NCI-H2171 treated with DMSO at 0.1 percent for 48 hours (cell line): Measurements from ENCODE around the gene RASA3.
"Not testable (repeated sequence)": the region's sequence is repeated elsewhere in the genome, so short reads cannot be mapped to it uniquely, and the experiment has no call there.

ENCODE experiments used
- DNase-seq: peaks from one replicate; lab custom pipeline; 2025; lab: John Stamatoyannopoulos, UW

Gene RASA3

DNA sequence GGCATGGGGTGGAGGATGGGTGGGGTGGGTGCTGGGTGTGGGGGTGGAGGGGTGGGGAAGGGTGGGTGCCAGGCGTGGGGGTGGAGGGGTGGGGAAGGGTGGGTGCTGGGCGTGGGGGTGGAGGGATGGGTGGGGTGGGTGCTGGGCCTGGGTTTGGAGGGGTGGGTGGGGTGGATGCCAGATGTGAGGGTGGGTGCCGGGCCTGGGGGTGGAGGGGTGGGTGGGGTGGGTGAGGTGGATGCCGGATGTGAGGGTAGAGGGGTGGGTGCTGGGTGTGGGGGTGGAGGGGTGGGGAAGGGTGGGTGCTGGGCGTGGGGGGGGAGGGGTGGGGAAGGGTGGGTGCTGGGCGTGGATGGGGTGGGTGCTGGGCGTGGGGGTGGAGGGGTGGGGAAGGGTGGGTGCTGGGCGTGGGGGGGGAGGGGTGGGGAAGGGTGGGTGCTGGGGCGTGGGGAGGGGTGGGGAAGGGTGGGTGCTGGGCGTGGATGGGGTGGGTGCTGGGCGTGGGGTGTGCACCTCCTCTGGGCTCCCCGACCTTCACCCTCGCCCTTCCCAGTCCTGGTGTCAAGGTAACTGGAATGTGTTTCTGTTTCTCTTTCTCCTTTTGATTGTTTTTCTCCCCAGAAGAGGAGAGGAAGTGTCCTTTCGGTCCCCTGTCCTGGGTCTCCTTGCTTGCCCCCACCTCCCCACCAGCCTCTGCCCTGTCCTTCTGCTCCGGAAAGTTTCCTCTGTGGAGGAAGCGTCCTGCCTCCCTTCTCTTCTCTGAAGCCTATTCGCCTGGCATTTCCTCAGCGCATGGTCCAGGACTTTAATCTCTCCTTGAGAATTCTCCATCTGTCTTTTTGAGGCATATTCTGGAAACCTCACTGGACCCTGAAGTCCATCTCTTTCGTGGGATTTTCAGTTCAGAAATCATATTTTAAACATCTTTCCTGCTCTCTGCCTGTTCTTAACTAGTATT, 23.8 kb upstream of the RASA3 start:
- DNase-seq: no peak

DNA sequence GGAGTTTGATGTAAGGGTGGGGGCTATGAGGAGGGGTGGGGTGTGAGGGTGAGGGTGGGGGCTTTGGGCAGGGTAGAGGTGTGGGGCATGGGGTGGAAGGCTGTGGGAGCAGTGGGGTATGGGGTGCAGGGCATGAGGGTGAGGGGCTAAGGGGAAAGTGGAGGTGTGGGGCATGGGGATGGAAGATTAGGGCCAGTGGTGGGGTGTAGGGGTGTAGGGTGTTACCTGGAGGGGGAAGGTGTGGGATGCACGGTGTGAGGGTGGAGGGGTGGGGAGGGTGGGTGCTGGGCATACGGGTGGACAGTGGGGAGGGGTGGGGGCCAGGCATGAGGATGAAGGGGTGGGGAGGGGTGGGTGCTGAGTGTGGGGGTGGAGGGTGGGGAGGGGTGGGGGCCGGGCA, 22.9 kb upstream of the RASA3 start:
- no peak for DNase-seq

DNA sequence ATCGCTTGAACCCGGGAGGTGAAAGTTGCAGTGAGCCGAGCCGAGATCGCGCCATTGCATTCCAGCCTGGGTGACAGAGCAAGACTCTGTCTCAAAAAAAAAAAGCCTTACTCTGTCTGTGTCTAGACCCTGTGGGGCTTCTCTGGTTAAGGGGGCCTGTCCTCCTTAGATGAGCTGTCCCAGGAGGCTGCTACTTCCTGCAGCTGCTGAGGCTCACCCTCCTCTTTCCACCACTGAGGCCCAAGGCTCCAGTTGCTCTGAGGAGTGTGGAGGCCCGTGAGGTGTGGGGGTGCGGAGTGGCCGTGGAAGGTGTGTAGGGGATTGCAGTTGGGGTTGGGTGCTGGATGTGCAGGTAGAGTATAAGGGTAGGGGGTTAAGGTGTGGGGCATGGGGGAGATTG, 22.1 kb upstream of the RASA3 start:
- DNase-seq: no peak

DNA sequence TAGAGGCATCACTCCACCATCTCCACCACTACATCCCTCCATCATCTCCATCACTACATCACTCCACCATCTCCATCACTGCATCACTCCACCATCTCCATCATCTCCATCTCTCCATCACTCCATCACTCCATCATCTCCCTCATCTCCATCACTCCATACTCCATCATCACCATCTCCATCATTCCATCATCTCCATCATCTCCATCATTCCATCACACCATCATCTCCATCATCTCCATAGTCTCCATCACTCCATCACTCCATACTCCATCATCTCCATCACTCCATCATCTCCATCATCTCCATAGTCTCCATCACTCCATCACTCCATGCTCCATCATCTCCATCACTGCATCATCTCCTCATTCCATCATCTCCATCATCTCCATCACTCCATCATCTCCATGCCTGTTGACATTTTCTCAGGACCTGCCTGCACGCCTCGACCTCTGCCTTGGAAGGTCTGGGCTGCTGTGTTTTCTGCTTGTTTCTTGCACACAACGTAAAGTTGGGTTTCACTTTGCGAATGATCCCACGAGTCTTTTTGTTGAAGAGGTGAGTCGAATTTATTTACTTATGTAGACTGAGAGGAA, 21.2 kb upstream of the RASA3 start:
- no peak for DNase-seq

GRCh38 chr13:114152831-114153371, 20.5 kb upstream of the RASA3 start:
- no peak for DNase-seq

DNA sequence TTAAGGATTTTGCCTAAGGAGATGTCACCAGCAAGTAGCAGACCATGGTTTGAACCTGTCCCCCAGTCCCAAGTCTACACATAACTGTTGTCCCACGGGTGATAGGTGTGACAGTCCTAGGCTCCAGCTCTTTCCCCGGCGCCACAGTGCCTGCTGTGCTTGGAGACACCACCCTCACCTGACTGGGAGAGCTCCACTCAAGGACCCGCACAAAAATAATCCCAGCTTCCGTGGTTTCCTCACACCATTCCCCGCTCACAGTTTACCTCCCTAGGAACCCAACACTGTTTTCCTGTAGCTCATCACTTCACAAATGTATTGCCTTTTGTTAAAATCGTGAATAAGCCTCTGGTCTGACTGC, 19.8 kb upstream of the RASA3 start:
- DNase-seq: no peak

DNA sequence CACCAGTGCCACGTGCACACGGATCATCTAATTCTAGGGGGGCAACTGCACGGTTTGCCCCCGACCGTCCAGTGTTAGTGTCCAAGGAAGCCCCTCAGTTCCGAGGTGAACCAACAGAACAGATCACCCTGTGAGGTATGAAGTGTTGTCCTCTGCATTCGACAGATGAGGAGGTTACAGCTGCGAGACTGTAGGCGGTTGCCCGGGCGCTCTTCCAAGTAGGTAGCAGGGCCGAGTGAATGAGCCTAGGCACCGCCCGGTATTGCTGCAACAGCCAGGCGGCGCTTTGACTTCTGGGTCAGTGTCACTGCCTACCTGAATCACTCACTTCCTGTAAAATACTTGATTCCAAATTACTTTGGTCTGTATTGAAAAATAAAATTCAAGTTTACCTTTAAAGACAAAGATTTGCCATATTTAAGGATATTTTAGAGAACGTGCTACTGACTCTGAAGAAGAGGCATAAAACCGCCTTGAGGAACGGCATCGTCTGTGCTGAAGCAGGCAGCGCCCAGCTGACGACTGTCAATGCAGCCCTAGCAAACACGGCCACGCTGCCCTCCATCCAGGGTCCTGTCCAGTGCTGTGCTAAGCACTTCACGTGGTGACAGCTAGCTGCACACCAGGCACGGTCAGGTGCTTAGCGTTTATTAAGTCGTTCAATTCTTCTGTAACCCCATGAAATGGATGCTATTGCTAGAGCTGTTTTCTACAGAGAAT, 19.3 kb upstream of the RASA3 start:
- DNase-seq: peak; percentile 66

DNA sequence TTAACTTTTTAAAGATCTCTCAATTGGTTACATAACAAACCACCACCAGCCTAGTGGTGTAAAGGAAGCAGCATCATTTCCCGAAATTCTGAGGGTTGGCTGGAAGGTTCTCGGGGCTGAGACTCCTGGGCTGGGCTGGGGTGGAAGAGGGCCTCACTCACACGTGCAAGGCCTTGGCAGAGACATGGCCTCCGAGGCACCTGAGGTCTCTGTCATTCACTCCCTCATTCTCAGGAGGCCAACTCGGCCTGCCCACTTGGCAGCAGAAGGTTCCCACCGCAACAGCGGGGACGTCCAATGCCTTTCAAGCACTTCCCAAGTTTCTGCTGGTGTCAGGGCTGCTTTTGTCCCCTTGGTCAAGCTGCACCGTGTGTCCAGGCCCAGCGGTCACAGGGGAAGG, 18.6 kb upstream of the RASA3 start:
- no peak for DNase-seq

DNA sequence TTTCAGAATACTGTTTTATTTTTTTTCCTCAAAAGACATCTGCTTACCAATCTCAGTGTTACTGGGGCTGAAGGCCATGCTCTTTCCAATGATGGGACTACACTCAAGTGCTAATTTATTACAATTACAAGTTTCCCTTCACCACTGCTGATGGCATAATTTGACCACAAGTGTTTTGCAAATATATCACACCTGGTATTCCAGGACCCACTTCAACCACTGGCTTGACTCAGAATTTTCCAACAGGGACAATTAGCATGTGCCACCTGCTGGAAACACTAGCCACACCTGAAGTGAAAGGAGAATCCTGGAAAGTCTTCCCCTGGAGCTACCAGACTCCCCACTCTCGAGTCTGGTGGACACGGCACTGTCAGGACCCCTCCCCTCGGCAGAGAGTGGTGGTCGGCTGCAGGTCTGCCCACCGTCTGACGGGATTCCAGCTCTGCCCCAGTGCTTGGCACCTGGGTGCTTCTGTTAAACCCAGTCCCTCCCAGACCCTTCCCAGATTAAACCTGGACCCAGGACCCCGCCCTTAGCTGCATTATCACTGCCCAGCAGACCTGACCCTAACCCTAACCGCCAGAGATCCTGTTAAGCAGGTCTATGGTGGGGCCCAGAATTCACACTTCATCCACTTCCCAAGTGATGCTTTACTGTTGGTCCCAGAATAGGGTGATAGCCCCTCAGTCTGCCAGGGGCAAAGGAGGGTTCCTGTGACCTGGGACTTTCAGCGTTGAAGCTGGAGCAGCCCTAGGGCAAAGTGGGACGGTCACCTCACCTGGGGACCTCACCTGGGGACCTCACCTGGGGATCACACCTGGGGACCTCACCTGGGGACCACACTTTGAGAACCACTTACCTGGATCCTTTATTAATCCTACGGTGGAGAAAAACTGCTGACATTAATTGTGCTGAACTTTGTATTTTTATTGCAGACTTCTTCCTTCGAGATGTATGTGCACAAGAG, 17.6 kb upstream of the RASA3 start:
- peak; percentile 82 for DNase-seq

DNA sequence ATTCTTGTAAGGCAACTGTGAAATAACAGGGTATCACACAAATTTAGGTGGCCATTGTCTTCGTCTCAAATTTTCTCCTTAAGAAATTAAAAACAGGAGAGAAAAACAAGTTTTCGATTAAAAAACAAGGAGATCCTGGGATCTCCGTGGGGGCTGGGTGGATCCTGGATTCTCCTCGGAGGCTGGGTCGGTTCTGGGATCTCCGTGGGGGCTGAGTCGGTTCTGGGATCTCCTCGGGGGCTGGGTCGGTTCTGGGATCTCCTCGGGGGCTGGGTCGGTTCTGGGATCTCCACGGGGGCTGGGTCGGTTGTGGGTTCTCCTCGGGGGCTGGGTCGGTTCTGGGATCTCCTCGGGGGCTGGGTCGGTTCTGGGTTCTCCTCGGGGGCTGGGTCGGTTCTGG, 16.5 kb upstream of the RASA3 start:
- DNase-seq: not testable (repeated sequence)

- peak; percentile 50 for DNase-seq
These were observed 16.1 kb upstream of the RASA3 start for GRCh38 chr13:114148521-114148855.

GRCh38 chr13:114147803-114148520, 15.5 kb upstream of the RASA3 start:
- no peak for DNase-seq

DNA sequence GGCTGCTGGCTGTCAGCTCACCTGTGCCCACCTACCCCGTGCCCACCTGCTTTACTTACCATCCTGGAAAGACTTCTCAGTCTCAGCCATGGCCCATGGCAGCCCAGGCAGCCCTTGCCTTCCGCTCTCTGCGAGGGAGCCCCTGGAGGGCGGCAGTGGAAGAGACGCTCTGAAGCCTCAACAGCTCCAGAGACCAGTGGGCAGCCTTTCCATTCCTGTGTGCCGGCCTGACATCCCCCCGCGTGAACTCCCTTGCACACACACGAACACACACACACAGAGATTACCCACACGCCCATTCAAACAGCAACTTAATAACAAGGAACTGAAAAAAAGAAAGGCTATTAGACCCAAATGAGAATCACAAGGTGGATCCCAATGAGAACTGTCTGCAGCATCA, 14.2 kb upstream of the RASA3 start:
- DNase-seq: no peak

DNA sequence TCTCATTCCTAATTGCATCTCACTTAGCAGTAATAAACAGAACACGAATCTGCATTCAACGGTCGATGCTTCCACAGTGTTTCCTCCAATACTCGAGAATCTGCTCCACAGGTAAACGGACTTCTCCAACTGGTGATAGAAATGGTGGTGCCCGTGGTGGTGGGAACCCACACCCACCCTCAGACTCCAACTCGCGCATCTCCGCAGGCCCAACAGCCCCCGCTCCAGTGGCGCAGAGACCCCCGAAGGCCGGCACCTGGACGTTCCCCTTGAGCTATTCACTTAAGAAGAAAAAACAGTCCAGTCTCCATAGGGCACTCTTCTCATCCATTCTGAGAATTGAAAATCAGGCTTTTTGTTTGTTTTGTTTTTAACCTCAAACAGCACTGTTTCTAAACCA, 13.8 kb upstream of the RASA3 start:
- DNase-seq: no peak

DNA sequence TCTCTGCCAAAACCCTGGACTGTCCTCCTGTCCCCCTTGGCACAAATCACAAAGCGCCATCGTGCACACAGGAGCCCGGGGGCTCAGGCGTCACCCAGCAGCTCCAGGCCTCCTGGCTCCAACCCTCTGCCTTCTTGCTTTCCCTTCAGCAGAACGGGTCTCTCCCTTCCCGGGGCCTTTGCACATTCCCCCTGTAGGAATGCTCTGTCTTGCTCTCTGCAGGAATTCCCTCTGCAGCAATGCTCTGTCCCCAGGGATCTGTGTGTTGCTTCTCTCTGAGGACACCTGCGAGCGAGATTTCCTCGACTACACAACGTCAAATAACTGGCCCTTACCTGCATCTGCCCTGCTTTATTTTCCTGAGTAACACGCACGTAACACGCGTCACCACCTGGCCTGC, 13.3 kb upstream of the RASA3 start:
- DNase-seq: no peak

GRCh38 chr13:114145256-114145655, 12.8 kb upstream of the RASA3 start:
- peak; percentile 43 for DNase-seq

- no peak for DNase-seq
These were observed 12.3 kb upstream of the RASA3 start for GRCh38 chr13:114144606-114145244.

GRCh38 chr13:114143806-114144605, 11.6 kb upstream of the RASA3 start:
- DNase-seq: no peak

DNA sequence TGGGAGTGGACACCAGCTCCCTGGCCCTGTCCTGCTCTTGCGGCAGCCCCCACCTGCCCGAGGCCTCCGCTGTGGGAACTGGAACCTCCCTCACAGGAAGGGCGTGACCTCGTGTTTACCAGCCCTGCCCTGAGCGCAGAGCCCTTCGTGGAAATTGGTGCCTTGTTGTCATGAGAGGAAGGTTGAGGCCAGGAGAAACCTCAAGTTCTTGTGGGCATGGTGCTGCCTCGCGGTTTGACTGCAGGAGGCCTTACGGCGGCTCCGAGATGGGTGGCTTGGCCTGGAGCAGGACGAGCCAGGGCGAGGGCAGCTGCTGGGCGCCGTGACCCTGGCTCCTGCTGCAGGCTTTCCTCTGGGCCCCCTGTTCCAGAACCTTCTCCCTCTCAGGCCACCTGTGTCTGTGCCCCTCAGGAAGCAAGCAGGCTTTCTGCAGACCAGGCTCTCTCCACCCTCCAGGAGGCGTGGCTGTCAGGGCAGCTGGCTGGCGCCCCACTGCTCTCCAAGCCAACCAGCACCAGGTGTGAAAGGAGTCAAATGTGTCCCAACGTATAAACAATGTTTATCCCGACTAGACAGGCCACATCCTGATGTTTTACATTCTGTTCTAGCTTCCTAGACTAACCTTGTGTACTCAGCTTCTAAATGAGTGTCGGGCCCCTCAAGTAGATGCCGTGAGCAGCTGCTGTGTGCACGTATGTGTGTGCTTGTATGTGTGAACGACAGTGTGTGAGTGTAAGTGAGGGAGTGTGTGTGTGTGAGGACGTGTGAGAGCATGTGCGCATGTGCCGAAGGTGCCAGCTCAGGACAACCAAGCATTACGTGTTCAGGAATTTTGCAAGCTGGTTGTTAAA, 10.4 kb upstream of the RASA3 start:
- DNase-seq: peak; percentile 88
